ENCODE data around the gene MBD3. TPM values are rescaled to one million over a fixed set of nuclear protein-coding genes. Genes with fewer than 3 reads are reported as not detected.

MBD3 gene
- total RNA-seq, 5 donors from 2014 or later (not counting 1 experiment from before 2014, with no cell fraction given): 51.8 to 80.3 (median 75.5) TPM

DNA sequence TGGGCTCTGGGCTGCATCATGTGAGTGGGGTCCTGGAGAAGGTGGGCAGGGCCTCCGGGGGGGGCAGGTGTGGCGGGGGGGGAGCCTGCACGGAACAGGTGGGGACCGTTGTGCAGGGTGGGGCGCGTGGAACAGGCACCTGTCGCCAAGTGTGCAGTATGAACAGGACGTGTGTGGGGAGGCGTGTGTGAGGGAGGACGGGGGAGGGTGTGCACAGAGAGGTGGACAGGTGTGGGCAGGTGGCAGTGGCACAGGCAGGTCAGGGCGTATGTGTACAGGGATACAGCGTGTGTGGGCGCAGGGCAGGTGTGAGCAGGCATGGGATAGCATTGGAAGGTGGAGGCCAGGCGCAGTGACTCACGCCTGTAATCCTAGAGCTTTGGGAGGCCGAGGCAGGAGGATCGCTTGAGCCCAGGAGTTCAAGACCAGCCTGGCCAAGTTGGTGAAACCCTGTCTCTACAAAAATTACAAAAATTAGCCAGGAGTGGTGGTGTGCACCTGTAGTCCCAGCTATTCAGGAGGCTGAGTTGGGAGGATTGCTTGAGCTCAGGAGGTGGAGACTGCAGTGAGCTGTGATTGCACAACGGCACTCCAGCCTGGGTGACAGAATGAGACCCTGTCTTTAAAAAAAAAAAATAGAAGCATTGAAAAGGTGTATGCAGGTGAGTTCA, 65.6 kb downstream of the MBD3 start:
- H3K4me3 ChIP-seq (ENCODE audit: control insufficient read depth in 1 of 2, extremely low read depth in 1 of 2, low read length in 1 of 2): no peak overlapping the region
- Mint-ChIP-seq H3K4me3 (no peak overlapping the region), H3K27me3 (peaks cover 44 to 55% of the 10 kb centered on the region in 2 donors), H3K9me3 (no peaks in the 10 kb centered on the region), H3K4me1 (peaks cover 4 to 8% (median 7%) of the 10 kb centered on the region in 3 donors), H3K36me3 (no peaks in the 10 kb centered on the region), H3K27ac (no peak overlapping the region)
- no peak for DNase-seq
- WGBS (ENCODE audit: insufficient coverage): 71% methylated on average over 17 of the region's 18 CpGs
- no peaks in the 10 kb centered on the region for H3K9me3 ChIP-seq
- H3K4me1 ChIP-seq (ENCODE audit: control insufficient read depth in 1 of 2, extremely low read depth in 1 of 2, insufficient read depth in 2 of 2, low read length in 2 of 2): no peaks in the 10 kb centered on the region
- ChIA-PET CTCF (no interaction called here), POLR2A (interaction anchor here in 1 of 2 donors (0.7 kb wide), 1 partner anchor 27 kb away, joined by 3 read pairs; no protein-coding TSS in a partner anchor)
- no peaks in the 10 kb centered on the region for H3K36me3 ChIP-seq (ENCODE audit: control insufficient read depth in 2 of 2, extremely low read depth in 1 of 2, insufficient read depth in 1 of 2, low read length in 1 of 2)
- H3K27ac ChIP-seq (ENCODE audit: low read length): no peak overlapping the region
- ATAC-seq (replicated peaks in 1 of 4): no peak
- peaks cover 5 to 77% of the 10 kb centered on the region in 2 experiments for H3K27me3 ChIP-seq (replicated peaks in 1 of 2; ENCODE audit: control insufficient read depth in 2 of 2, extremely low read depth in 1 of 2, insufficient read depth in 2 of 2, low read length in 1 of 2)

DNA sequence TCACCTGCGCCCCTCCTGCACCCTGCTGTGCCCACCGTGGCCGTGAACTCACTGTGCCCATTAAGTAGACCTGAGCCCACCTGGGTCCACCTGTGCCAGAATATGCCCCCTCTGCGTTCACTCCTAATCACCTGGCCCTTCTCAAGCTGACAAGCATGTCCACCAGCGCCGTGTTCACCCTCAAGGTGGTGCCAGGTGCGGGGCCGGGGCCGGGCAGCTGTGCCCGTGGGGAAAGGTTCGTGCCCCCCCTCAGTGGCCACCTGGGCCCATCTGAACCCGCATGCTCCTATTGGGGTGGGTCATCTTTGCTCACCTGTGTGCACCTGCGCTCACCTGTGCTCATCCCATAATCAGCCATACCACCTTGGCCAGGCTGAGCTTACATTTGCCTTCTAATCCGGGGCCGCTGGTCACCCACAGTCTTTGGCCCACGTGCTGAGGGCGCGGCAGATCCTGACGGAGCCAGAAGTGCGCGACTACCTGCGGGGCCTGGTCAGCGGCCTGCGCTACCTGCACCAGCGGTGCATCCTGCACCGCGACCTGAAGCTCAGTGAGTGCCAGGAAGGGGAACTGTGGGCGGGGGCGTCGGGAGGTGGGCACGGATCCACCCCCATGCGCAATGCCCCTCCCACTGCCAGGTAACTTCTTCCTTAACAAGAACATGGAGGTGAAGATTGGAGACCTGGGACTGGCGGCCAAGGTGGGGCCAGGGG, 66.4 kb downstream of the MBD3 start:
- H3K4me1 ChIP-seq (ENCODE audit: control insufficient read depth in 1 of 2, extremely low read depth in 1 of 2, insufficient read depth in 2 of 2, low read length in 2 of 2): no peaks in the 10 kb centered on the region
- no peaks in the 10 kb centered on the region for H3K36me3 ChIP-seq (ENCODE audit: control insufficient read depth in 2 of 2, extremely low read depth in 1 of 2, insufficient read depth in 1 of 2, low read length in 1 of 2)
- WGBS (ENCODE audit: insufficient coverage): 86% methylated on average over 25 of the region's 33 CpGs
- peaks cover 4 to 8% (median 7%) of the 10 kb centered on the region in 3 donors for H3K4me1 Mint-ChIP-seq
- no peak overlapping the region for H3K27ac Mint-ChIP-seq
- peaks cover 40 to 51% of the 10 kb centered on the region in 2 donors for H3K27me3 Mint-ChIP-seq
- ATAC-seq (replicated peaks in 1 of 4) (no peak), DNase-seq (no peak)
- POLR2A ChIA-PET: no interaction called here
- H3K4me3 Mint-ChIP-seq: peak overlapping the region in 1 of 3 donors; percentile 9
- H3K9me3 ChIP-seq: no peaks in the 10 kb centered on the region
- peaks cover 5 to 76% of the 10 kb centered on the region in 2 experiments for H3K27me3 ChIP-seq (replicated peaks in 1 of 2; ENCODE audit: control insufficient read depth in 2 of 2, extremely low read depth in 1 of 2, insufficient read depth in 2 of 2, low read length in 1 of 2)
- CTCF ChIA-PET: no interaction called here
- no peak overlapping the region for H3K27ac ChIP-seq (ENCODE audit: low read length)
- no peak overlapping the region for H3K4me3 ChIP-seq (ENCODE audit: control insufficient read depth in 1 of 2, extremely low read depth in 1 of 2, low read length in 1 of 2)
- H3K9me3 Mint-ChIP-seq: no peaks in the 10 kb centered on the region
- no peaks in the 10 kb centered on the region for H3K36me3 Mint-ChIP-seq

DNA sequence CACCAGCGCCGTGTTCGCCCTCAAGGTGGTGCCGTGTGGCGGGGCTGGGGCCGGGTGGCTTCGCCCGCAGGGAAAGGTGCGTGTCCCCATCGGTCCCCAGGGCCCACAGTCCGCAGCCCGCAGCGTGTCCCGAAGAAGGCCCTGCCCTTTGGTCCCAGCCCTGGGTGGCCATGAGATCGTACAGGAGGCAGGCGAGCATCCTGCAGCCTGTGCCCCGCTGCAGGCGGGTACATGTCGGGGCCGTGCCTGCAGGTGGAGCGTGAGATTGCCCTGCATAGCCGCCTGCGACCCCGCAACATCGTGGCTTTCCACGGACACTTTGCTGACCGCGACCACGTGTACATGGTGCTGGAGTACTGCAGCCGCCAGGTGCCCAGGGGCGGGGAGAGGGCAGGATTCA, 67.3 kb downstream of the MBD3 start:
- Mint-ChIP-seq H3K27me3 (peaks cover 40 to 51% of the 10 kb centered on the region in 2 donors), H3K9me3 (no peaks in the 10 kb centered on the region), H3K4me3 (no peak overlapping the region), H3K36me3 (no peaks in the 10 kb centered on the region), H3K4me1 (peaks cover 4 to 8% (median 7%) of the 10 kb centered on the region in 3 donors), H3K27ac (no peak overlapping the region)
- Histone ChIP-seq H3K4me1 (ENCODE audit: control insufficient read depth in 1 of 2, extremely low read depth in 1 of 2, insufficient read depth in 2 of 2, low read length in 2 of 2) (no peaks in the 10 kb centered on the region), H3K9me3 (no peaks in the 10 kb centered on the region), H3K4me3 (ENCODE audit: control insufficient read depth in 1 of 2, extremely low read depth in 1 of 2, low read length in 1 of 2) (no peak overlapping the region), H3K27me3 (replicated peaks in 1 of 2; ENCODE audit: control insufficient read depth in 2 of 2, extremely low read depth in 1 of 2, insufficient read depth in 2 of 2, low read length in 1 of 2) (peaks cover 5 to 76% of the 10 kb centered on the region in 2 experiments), H3K36me3 (ENCODE audit: control insufficient read depth in 2 of 2, extremely low read depth in 1 of 2, insufficient read depth in 1 of 2, low read length in 1 of 2) (no peaks in the 10 kb centered on the region), H3K27ac (ENCODE audit: low read length) (no peak overlapping the region)
- DNase-seq (no peak), ATAC-seq (replicated peaks in 1 of 4) (no peak)
- WGBS (ENCODE audit: insufficient coverage): 66% methylated on average over 31 of the region's 31 CpGs
- ChIA-PET CTCF (no interaction called here), POLR2A (no interaction called here)

DNA sequence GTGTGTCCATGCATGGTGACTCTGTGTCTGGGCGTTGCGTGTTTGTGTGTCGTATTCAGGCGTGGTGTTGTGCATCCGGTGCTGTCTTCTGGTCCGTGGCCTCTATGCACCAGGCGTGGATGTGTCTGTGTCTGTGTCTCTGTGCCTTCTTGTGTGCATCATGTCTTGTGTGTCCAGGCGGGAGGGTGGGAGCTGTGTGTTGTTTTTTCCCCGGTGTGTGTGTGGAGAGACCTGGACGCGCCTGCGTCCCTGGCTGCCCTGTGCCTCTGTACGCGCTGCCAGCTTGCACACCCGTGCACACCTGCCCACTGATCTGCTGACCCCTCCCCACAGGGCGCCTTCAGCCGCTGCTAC, 67.7 kb downstream of the MBD3 start:
- ChIA-PET CTCF (no interaction called here), POLR2A (no interaction called here)
- Mint-ChIP-seq H3K27ac (no peak overlapping the region), H3K4me3 (peak overlapping the region in 1 of 3 donors; percentile 59), H3K4me1 (peaks cover 4 to 8% (median 7%) of the 10 kb centered on the region in 3 donors), H3K9me3 (no peaks in the 10 kb centered on the region), H3K36me3 (no peaks in the 10 kb centered on the region), H3K27me3 (peaks cover 36 to 47% of the 10 kb centered on the region in 2 donors)
- Histone ChIP-seq H3K4me3 (ENCODE audit: control insufficient read depth in 1 of 2, extremely low read depth in 1 of 2, low read length in 1 of 2) (no peak overlapping the region), H3K9me3 (no peaks in the 10 kb centered on the region), H3K27ac (ENCODE audit: low read length) (no peak overlapping the region), H3K27me3 (replicated peaks in 1 of 2; ENCODE audit: control insufficient read depth in 2 of 2, extremely low read depth in 1 of 2, insufficient read depth in 2 of 2, low read length in 1 of 2) (peaks cover 5 to 78% of the 10 kb centered on the region in 2 experiments), H3K4me1 (ENCODE audit: control insufficient read depth in 1 of 2, extremely low read depth in 1 of 2, insufficient read depth in 2 of 2, low read length in 2 of 2) (no peaks in the 10 kb centered on the region), H3K36me3 (ENCODE audit: control insufficient read depth in 2 of 2, extremely low read depth in 1 of 2, insufficient read depth in 1 of 2, low read length in 1 of 2) (no peaks in the 10 kb centered on the region)
- ATAC-seq (replicated peaks in 1 of 4) (no peak), DNase-seq (no peak)
- 76% methylated on average over 7 of the region's 17 CpGs for WGBS (ENCODE audit: insufficient coverage)

DNA sequence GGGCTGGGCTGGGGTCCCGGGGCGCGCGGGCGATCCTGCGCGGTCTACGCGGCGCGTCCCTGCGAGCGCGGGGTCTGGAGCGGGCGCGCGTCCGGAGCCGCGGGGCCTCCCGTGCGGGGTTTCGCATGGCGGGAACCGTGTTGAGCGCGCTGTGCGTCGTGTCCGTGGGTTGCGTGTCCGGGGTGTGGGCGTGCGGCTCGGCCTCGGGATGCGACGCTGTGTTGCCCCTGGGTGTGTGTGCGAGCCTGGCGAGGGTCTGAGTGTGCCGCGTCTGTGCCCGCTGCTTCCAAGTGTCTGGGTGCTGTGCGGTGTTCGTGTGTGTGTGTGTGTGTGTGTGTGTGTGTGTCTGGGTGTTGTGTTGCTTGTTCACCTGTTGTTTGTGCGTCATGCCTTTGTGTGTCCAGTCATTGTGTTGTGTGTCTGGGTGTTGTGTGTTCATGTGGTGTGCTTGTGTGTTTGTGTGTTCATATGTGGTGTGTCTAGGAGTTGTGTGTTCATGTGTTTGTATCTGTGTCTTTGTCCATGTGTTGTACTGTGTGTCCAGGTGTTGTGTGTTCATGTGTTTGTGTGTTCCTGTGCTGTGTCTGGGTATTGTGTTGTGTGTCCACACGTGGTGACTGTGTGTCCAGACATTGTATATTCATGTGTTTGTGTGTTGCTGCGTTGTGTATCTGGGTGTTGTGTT, 68.2 kb downstream of the MBD3 start:
- Mint-ChIP-seq H3K4me1 (peaks cover 4 to 8% (median 7%) of the 10 kb centered on the region in 3 donors), H3K9me3 (no peaks in the 10 kb centered on the region), H3K27ac (no peak overlapping the region), H3K27me3 (peaks cover 34 to 45% of the 10 kb centered on the region in 2 donors), H3K36me3 (no peaks in the 10 kb centered on the region), H3K4me3 (peak overlapping the region in 1 of 3 donors; percentile 59)
- 25% methylated on average over 49 of the region's 49 CpGs for WGBS (ENCODE audit: insufficient coverage)
- Histone ChIP-seq H3K27ac (ENCODE audit: low read length) (no peak overlapping the region), H3K4me3 (ENCODE audit: control insufficient read depth in 1 of 2, extremely low read depth in 1 of 2, low read length in 1 of 2) (no peak overlapping the region), H3K4me1 (ENCODE audit: control insufficient read depth in 1 of 2, extremely low read depth in 1 of 2, insufficient read depth in 2 of 2, low read length in 2 of 2) (no peaks in the 10 kb centered on the region), H3K27me3 (replicated peaks in 1 of 2; ENCODE audit: control insufficient read depth in 2 of 2, extremely low read depth in 1 of 2, insufficient read depth in 2 of 2, low read length in 1 of 2) (peaks cover 5 to 77% of the 10 kb centered on the region in 2 experiments), H3K36me3 (ENCODE audit: control insufficient read depth in 2 of 2, extremely low read depth in 1 of 2, insufficient read depth in 1 of 2, low read length in 1 of 2) (no peaks in the 10 kb centered on the region), H3K9me3 (no peaks in the 10 kb centered on the region)
- no peak for DNase-seq
- ChIA-PET POLR2A (interaction anchor here in 1 of 2 donors (0.6 kb wide), 1 partner anchor 74 kb away, joined by 4 read pairs; the partner anchor contains the start of gene APC2), CTCF (no interaction called here)
- ATAC-seq (replicated peaks in 1 of 4): no peak

Data from T-cell (primary cell).